Measurements from ENCODE around the gene HYCC2. TPM values are rescaled to one million over a fixed set of nuclear protein-coding genes. Genes with fewer than 3 reads are reported as not detected.
"Not testable (repeated sequence)": the region's sequence is repeated elsewhere in the genome, so short reads cannot be mapped to it uniquely, and the experiment has no call there.

The HYCC2 gene
- 3.9 TPM for polyA plus RNA-seq (2013, experiment 1 of 2; ENCODE audit: insufficient read length)
- polyA plus RNA-seq (2013, experiment 2 of 2; ENCODE audit: insufficient read length), result 6.6 TPM

DNA sequence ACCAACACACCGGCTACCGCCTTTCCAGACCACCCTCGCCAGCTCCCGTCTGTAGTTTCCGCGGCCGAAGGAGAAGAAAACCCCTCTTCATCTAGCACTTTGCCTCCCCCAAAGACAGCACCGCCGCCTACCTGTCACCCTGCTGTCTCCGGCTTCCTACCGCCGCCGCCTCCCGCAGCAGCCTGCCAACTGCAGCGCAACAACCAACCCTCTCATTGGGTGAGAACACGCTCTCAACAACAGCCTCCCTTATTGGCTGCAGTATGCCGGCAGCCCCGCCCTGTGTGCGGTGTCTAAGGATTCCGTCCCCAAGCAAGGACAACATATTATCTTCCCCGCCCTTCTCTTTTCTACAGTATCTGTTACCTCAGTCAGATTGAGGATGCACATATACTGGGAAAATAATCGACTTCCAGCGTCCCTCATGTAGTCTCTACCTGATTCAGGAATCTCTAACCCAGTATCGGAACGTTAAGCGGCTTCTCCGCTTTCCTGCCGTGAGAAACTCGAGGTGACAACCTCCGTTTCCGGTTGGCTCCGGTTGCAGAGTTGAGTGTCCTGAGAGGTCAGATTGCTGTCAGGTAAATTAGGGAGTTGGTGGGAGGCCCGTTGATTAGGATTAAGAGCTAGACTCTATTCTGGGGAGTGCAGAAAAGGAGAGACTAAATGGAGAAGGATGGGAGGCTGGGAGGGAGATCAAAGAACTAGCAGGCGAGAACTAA lies at the start of gene HYCC2, which contains the start of gene NDUFB3:
HYCC2 (minus strand) TSS at position 193 of the 722 bp plus-strand sequence. CDS start 47,662 bp downstream, outside the sequence.
NDUFB3 (plus strand) TSS at position 523 of the 722 bp plus-strand sequence. CDS start 6,882 bp downstream, outside the sequence.
- peak; percentile 93 for DNase-seq

DNA sequence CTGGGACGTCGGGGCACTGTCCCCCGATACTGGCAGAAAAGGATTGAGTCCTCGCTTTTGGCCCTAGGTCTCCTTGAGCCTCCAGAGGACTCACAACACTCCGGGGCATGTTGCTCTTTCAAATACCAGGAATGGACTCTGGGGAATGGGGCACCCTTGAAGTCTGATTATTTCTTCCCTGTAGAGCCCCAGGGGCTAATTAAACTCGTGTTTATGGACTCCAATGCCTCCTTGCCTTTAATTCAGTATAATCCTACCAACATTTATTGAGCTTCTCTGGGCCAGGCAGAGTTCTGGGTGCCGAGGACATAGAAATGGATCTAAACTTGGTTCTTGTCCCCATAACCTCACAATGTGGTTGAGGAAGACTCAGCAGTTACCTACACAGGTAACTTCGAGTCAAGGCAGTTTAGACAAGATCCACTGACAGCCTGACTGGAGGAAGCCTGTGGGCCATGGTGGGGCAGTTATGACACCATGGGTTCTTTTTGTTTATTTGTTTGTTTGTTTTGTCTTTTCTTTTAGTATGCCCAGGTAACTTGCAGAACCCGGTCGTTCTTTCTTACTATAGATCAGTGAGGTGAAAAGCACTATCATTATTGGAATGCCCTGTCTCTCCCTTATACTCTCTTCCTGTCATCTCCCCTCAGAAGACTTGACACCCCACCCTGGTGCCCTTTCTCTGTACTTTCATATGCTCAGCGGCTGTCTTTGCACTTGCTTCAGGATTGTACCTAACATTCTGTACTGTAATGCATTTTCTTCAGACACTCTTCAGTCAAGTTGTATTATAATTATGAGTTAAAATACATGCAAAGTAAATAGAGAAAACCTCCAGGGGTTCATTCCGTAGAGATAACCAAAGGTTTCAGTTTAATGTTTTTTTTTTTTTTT lies 47.7 kb upstream of the HYCC2 start:
- DNase-seq, result no peak

- DNase-seq, result peak; percentile 84
Measured at GRCh38 chr2:201118121-201118960, 46.9 kb upstream of the HYCC2 start.

- not testable (repeated sequence) for DNase-seq
Measured at GRCh38 chr2:201117735-201118094, 46.2 kb upstream of the HYCC2 start.

GRCh38 chr2:201116959-201117734 lies 45.7 kb upstream of the HYCC2 start:
- DNase-seq, result peak; percentile 85

GRCh38 chr2:201116115-201116958 lies 44.9 kb upstream of the HYCC2 start, which contains the start of gene CFLAR:
CFLAR (plus strand) TSS chr2:201116164; CDS start chr2:201129866, 13,702 bp downstream.
- peak; percentile 81 for DNase-seq

DNA sequence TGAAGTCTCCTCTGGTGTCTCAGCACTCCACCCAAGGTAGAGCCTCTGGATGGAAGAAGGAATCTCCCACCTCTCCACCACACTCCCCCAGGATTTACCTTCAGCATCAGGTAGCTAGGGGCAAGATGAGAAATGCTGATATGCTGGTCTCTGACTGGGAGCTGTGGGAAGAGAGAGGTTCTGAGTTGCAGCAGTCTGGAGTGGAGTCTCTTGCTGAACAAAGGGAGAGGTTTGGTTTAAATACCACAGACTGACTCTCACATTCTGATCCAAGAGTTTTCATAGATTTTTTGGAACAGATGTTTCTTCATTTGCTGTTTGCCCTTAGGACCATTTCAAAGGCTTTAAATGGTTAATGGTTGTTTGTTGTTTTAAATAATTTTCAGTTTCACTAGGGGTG lies 43.4 kb upstream of the HYCC2 start:
- no peak for DNase-seq

- no peak for DNase-seq
Measured at GRCh38 chr2:201114350-201114749, 42.9 kb upstream of the HYCC2 start.

- no peak for DNase-seq
Measured at GRCh38 chr2:201111096-201111495, 39.6 kb upstream of the HYCC2 start.

- DNase-seq, result no peak
Measured at GRCh38 chr2:201110615-201111014, 39.1 kb upstream of the HYCC2 start.

- DNase-seq, result no peak
Measured at GRCh38 chr2:201109186-201109585, 37.7 kb upstream of the HYCC2 start.

DNA sequence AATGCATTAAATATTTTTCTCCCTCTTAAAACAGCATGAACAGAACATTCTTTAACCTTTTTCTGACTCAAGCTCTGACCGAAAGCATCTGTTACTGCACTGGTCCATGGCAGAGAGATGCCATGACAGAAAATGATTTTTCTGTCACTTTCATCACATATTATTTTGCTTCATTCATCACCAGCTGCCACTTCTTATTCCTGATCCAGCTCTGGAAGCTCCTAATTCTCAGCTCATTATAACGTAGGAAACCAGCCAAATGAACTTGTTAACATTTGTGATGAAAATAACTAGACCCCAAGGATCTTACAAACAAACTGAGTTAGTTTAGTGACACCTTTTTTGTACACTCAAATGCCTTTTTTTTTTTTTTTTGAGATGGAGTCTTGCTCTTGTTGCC lies 36.9 kb upstream of the HYCC2 start:
- no peak for DNase-seq

- no peak for DNase-seq
Measured at GRCh38 chr2:201107624-201108023, 36.2 kb upstream of the HYCC2 start.

DNA sequence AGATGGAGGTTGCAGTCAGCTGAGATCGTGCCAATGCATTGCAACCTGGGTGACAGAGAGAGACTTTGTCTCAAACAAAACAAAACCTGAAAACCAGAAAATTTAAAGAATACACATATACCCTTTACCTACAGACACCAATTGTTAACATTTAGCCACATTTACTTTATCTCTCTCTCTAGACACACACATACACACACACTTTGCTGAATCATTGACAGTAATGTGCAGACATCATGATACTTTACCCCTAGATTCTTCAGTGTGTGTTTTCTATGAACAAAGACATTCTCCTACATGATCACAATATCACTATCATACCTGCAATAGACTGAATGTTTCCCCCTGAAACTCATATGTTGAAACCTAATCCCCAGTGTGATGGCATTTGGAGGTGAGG lies 34.3 kb upstream of the HYCC2 start:
- no peak for DNase-seq

DNA sequence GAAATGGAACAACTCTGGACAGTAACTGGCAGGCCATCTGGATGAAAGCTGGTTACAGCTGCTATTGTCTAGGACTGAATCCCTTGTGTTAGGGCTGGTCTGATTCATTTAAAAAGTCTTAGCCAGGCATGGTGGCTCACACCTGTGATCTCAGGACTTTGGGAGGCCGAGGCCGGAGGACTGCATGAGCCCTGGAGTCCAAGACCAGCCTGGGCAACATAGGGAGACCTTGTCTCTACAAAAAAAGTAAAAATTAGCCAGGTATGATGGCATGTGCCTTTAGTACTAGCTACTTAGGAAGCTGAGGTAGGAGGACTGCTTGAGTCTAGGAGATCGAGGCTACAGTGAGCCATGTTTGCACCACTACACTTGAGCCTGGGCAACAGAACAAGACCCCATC lies 29.0 kb upstream of the HYCC2 start:
- DNase-seq, result no peak

DNA sequence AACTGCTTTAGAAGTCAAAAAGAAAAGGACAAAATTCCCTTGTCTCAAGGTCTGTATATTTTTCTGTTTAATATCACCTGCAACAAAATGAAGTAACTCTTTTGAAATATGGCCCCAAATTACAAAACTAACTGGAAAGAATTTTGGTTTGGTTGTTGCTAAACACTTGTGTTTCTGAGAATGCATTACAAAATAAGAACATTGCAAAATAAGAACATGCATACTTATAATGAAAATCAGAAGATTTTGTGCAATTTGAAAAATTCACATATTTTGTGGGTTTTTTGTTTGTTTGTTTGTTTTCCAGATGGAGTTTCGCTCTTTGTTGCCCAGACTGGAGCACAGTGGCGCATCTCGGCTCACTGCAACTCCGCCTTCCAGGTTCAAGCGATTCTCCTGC lies 22.1 kb upstream of the HYCC2 start:
- DNase-seq, result no peak

DNA sequence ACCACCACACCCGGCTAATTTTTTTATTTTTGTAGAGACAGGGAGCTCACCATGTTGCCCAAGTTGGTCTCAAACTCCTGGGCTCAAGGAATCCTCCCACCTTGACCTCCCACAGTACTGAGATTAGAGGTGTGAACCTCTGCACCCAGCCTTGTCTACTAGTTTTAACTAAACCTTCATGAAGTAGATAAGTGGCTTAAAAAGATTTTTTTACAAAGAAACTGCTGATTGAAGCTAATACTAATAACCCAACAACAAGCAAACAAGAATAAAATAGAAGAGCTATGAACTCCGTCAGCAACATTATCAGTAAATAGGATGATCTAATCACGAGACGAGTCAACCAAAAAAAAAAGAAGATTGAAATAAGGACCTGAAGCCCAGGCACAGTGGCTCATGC lies 19.1 kb upstream of the HYCC2 start:
- no peak for DNase-seq

GRCh38 chr2:201084863-201085262 lies 13.4 kb upstream of the HYCC2 start:
- DNase-seq, result no peak

- DNase-seq, result no peak
Measured at GRCh38 chr2:201074996-201075395, 3.5 kb upstream of the HYCC2 start.

DNA sequence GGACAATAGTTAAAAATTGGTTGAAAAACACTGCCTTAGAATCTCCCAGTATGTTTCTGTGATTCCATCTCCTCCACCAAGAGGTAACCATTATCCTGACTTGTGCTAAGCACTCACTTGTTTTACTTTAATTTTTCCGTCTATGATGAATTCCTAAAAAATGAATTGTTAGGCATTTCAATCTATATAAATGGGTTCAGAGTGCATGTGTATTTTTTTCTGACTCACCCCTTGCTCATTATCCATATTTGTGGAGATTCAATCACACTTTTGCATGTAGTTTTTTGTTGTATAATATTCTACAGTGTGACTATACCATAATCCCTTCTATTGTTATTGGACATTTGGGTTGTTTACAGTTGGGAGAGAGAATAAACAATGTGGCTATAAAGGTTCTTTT lies 1.6 kb upstream of the HYCC2 start:
- DNase-seq, result no peak

GRCh38 chr2:201072201-201072530 lies 695 bp upstream of the HYCC2 start:
- no peak for DNase-seq

Data from fibroblast of skin of scalp (primary cell).